Panc1 (cell line): Measurements from ENCODE around the gene AOAH. TPM values are rescaled to one million over a fixed set of nuclear protein-coding genes. Genes with fewer than 3 reads are reported as not detected.

ENCODE experiments used
- ATAC-seq: fragments of 200-7000 bp; cut with Tn5 transposase; 2 replicates; pipeline ENCODE4 v1.9.1; 2020; ENCODE audit warnings: mild to moderate bottlenecking, moderate library complexity
- BruUV-seq: library from RNA; stranded (reverse); fragments of 400-500 nt; replicated peaks from 2 replicates; lab custom pipeline; 2021; lab: Mats Ljungman, UMichigan
- CTCF ChIA-PET: fragments of 300-600 bp; sonication (Branson Sonifier 250); formaldehyde crosslinking; loops from one replicate; lab custom pipeline; 2022; ENCODE audit warnings: antibody characterized with exemption; lab: Charles Lee
- POLR2A ChIA-PET: fragments of 300-600 bp; sonication (Branson Sonifier 250); formaldehyde crosslinking; loops from one replicate; lab custom pipeline; 2022; ENCODE audit warnings: antibody characterized with exemption; lab: Charles Lee
- DNase-seq: peaks from one replicate; pipeline ENCODE4 v3.0.0-alpha.2; 2010; ENCODE audit warnings: low read depth, low spot score
- H3K27ac ChIP-seq: 2 replicates; pipeline ENCODE4 v1.5.1; 2011; ENCODE audit warnings: mild to moderate bottlenecking, low read length, inconsistent platforms
- H3K27me3 ChIP-seq: fragments of 200-500 bp; sonication (Bioruptor generic); 2 replicates; pipeline ENCODE4 v1.6.0; 2014; ENCODE audit warnings: low read length, inconsistent platforms; ENCODE audit not compliant: control insufficient read depth, insufficient read depth
- H3K36me3 ChIP-seq: fragments of 200-500 bp; sonication (Bioruptor generic); 2 replicates; pipeline ENCODE4 v1.5.1; 2014; ENCODE audit warnings: inconsistent platforms, mild to moderate bottlenecking, low read length, moderate library complexity; ENCODE audit not compliant: control insufficient read depth, insufficient read depth
- H3K4me1 ChIP-seq: 2 replicates; pipeline ENCODE4 v1.5.1; 2011; ENCODE audit warnings: inconsistent platforms, mild to moderate bottlenecking, low read length, moderate library complexity; ENCODE audit not compliant: control insufficient read depth, insufficient read depth
- H3K4me3 ChIP-seq, 2 experiments: 2 replicates each; pipeline ENCODE4 v1.5.1; 2011 to 2012; ENCODE audit warnings: low read depth in 2 of 2, low read length in 2 of 2, mild to moderate bottlenecking in 2 of 2, inconsistent platforms in 1 of 2, moderate library complexity in 1 of 2
- H3K9me3 ChIP-seq: fragments of 200-500 bp; sonication (Bioruptor generic); 2 replicates; pipeline ENCODE4 v1.5.1; 2014; ENCODE audit warnings: low read depth, mild to moderate bottlenecking, inconsistent platforms, low read length, moderate library complexity; ENCODE audit not compliant: control insufficient read depth, insufficient read depth
- POLR2AphosphoS5 ChIP-seq: IDR thresholded peaks from 2 replicates; pipeline ENCODE4 v1.6.1; 2012; ENCODE audit warnings: mild to moderate bottlenecking, low read depth, low read length, moderate library complexity
- REST ChIP-seq, 2 experiments: IDR thresholded peaks; 2 replicates each; pipeline ENCODE4 v1.6.1; 2011 to 2012; ENCODE audit warnings: low read depth in 2 of 2, control low read depth in 1 of 2, low read length in 1 of 2, mild to moderate bottlenecking in 1 of 2, moderate library complexity in 1 of 2; ENCODE audit not compliant: insufficient read depth in 1 of 2
- SIN3A ChIP-seq: IDR thresholded peaks from 2 replicates; pipeline ENCODE4 v1.6.1; 2012; ENCODE audit warnings: low read depth, mild to moderate bottlenecking, low read length, moderate library complexity, borderline replicate concordance; ENCODE audit not compliant: insufficient read depth
- TCF7L2 ChIP-seq: IDR thresholded peaks from 2 replicates; pipeline ENCODE4 v1.6.1; 2011; ENCODE audit warnings: mild to moderate bottlenecking, low read depth, low read length, inconsistent platforms
- in situ Hi-C: cut with HindIII; loops from 2 replicates; pipeline ENCODE4 v1.10.0; 2016; ENCODE audit warnings: low sequenced_read_pairs, low pct_unique_long_range_greater_than_20kb
- intact Hi-C: fragments of 100-400 bp; cut with micrococcal nuclease; formaldehyde crosslinking; loops from one replicate; pipeline ENCODE4 v1.10.0; 2022; ENCODE audit not compliant: unreplicated experiment
- total RNA-seq: library from RNA; stranded (reverse); gene quantifications from one replicate; pipeline ENCODE4 v1.2.1, GENCODE V29; 2021; ENCODE audit not compliant: unreplicated experiment
- TF ChIP-seq, protein P1 (sequence below): fragments of 450-650 bp; IDR thresholded peaks from 2 replicates; pipeline ENCODE4 v1.5.1; 2017; ENCODE audit warnings: mild to moderate bottlenecking

The AOAH gene
- total RNA-seq, 1 experiment from 2014 or later = 0.31 TPM

DNA sequence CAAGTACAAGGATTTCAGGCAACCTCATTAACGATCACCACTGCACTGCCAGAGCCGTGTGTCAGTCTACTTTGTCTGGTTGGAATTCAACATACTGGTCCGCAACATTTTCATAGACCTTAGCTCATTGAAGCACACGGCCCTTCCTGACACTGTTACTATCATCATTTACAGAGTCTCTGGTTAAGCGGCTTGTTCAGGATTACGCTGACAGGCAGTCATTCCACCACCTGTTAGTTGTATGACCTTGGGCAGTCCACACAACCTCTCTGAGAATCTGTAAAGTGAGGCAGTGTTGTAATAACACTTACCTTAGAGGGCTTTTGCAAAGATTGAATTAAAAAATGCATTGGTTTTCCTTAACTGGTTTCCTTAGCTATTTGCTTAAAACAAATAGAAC lies 112.6 kb downstream of the AOAH start:
- Histone ChIP-seq H3K4me3 (no peak overlapping the region), H3K9me3 (no peaks in the 10 kb centered on the region), H3K27ac (no peak overlapping the region), H3K36me3 (no peaks in the 10 kb centered on the region), H3K27me3 (no peaks in the 10 kb centered on the region), H3K4me1 (0 out of 2 replicates have a peak, but pooled peaks cover 4% of the 10 kb centered on the region)
- CTCF ChIA-PET = no interaction called here
- no peak for TF ChIP-seq REST (IDR thresholded peaks at IDR 0.05; ENCODE audit: insufficient read depth in 1 of 2, low read depth in 2 of 2, low read length in 1 of 2)
- no peak for TF ChIP-seq POLR2AphosphoS5
- no peak for TF ChIP-seq TCF7L2
- TF ChIP-seq SIN3A = no peak
- TF ChIP-seq, protein P1, sequence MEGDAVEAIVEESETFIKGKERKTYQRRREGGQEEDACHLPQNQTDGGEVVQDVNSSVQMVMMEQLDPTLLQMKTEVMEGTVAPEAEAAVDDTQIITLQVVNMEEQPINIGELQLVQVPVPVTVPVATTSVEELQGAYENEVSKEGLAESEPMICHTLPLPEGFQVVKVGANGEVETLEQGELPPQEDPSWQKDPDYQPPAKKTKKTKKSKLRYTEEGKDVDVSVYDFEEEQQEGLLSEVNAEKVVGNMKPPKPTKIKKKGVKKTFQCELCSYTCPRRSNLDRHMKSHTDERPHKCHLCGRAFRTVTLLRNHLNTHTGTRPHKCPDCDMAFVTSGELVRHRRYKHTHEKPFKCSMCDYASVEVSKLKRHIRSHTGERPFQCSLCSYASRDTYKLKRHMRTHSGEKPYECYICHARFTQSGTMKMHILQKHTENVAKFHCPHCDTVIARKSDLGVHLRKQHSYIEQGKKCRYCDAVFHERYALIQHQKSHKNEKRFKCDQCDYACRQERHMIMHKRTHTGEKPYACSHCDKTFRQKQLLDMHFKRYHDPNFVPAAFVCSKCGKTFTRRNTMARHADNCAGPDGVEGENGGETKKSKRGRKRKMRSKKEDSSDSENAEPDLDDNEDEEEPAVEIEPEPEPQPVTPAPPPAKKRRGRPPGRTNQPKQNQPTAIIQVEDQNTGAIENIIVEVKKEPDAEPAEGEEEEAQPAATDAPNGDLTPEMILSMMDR = no peak
- DNase-seq (no peak), ATAC-seq (no peak)
- BruUV-seq = no TSS peak
- in situ Hi-C loops (no loop called here), intact Hi-C loops (no loop called here)
- POLR2A ChIA-PET = no interaction called here

- DNase-seq (no peak), ATAC-seq (no peak)
- H3K4me1 ChIP-seq = 0 out of 2 replicates have a peak, but pooled peaks cover 4% of the 10 kb centered on the region
- no peaks in the 10 kb centered on the region for H3K27me3 ChIP-seq
- intact Hi-C loops = no loop called here
- ChIA-PET POLR2A (no interaction called here), CTCF (no interaction called here)
- TF ChIP-seq, protein P1 = no peak
- no peak for TF ChIP-seq TCF7L2
- no peak for TF ChIP-seq POLR2AphosphoS5
- no peak for TF ChIP-seq REST (IDR thresholded peaks at IDR 0.05; ENCODE audit: insufficient read depth in 1 of 2, low read depth in 2 of 2, low read length in 1 of 2)
- no peak for TF ChIP-seq SIN3A
- no peaks in the 10 kb centered on the region for H3K36me3 ChIP-seq
- in situ Hi-C loops = no loop called here
- no peak overlapping the region for H3K27ac ChIP-seq
- peaks cover 3% of the 10 kb centered on the region; the same call in 1 of the 2 replicates for H3K9me3 ChIP-seq
- no peak overlapping the region for H3K4me3 ChIP-seq
- BruUV-seq = no TSS peak
Observed at GRCh38 chr7:36607721-36608095, 116.6 kb downstream of the AOAH start.
